HFFc6 (cell line): ENCODE data around the gene SCN4B. TPM values are rescaled to one million over a fixed set of nuclear protein-coding genes. Genes with fewer than 3 reads are reported as not detected.
"Not testable (repeated sequence)": the region's sequence is repeated elsewhere in the genome, so short reads cannot be mapped to it uniquely, and the experiment has no call there.

ENCODE experiments used
- DNase-seq: peaks from one replicate; pipeline ENCODE4 v3.0.0-alpha.2; 2018
- H3K27ac Mint-ChIP-seq: 2 replicates; pipeline ENCODE4 v1.8.0; 2020; ENCODE audit warnings: mild to moderate bottlenecking, mixed read lengths
- H3K27me3 Mint-ChIP-seq: 2 replicates; pipeline ENCODE4 v1.8.0; 2021; ENCODE audit warnings: mild to moderate bottlenecking, moderate library complexity, mixed read lengths; ENCODE audit not compliant: insufficient read depth
- H3K36me3 Mint-ChIP-seq: 2 replicates; pipeline ENCODE4 v1.8.0; 2021; ENCODE audit warnings: low read depth, mixed read lengths
- H3K4me1 Mint-ChIP-seq: 2 replicates; pipeline ENCODE4 v1.8.0; 2020; ENCODE audit warnings: low read depth, mixed read lengths
- H3K4me3 Mint-ChIP-seq: 2 replicates; pipeline ENCODE4 v1.8.0; 2020; ENCODE audit warnings: mild to moderate bottlenecking, moderate library complexity, mixed read lengths
- H3K9me3 Mint-ChIP-seq: 2 replicates; pipeline ENCODE4 v1.8.0; 2020; ENCODE audit warnings: mild to moderate bottlenecking, mixed read lengths
- total RNA-seq, 6 experiments: library from RNA; stranded (reverse); fragmentation: NEBNext Ultra II Directional; extraction: Animal tissue kit (Norgen Biotek cat#: 25700); gene quantifications; 2 replicates in 1 of 6; 3 replicates in 5 of 6; pipeline ENCODE4 v1.2.3, GENCODE V29; 2021
- TF ChIP-seq, protein P1 (sequence below): fragments of 200-600 bp; sonication (generic); IDR thresholded peaks from 2 replicates; pipeline ENCODE4 v1.5.0; 2021; ENCODE audit warnings: antibody characterized with exemption, mild to moderate bottlenecking

SCN4B gene
- total RNA-seq, 6 experiments from 2014 or later, result 0.07 to 0.10 TPM; not detected in 4

DNA sequence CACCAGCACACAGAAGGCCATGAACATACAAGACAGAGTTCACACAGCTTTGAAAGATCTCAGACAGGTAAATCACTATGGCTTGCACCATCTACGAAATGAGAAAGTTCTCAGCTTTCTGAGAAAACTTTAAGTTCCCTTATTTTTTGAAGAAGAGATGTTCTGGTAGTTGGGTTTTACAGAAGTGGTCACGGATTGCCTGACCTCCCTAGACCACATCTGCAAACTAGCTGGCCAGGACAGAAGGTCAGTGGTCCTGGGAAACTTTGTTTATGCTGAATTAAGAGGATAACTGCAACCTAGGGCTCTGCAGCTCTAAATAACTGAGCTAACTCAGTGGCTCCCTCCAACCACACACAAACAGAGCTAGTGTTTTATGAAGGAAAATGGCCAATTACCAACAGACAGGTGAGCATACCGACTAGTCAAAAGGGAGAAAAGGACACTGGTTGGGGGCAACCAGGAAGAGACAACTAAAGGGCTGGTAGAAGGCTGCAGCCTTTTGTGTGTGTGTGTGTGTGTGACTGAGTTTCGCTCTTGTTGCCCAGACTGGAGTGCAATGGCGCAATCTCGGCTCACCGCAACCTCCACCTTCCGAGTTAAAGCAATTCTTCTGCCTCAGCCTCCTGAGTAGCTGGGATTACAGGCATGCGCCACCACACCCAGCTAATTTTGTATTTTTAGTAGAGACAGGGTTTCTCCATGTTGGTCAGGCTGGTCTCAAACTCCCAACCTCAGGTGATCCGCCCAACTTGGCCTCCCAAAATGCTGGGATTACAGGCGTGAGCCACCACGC is 32.4 kb upstream of the SCN4B start:
- DNase-seq, result no peak
- Mint-ChIP-seq H3K27me3 (peaks cover 41% of the 10 kb centered on the region), H3K4me3 (no peak overlapping the region), H3K36me3 (no peaks in the 10 kb centered on the region), H3K9me3 (no peaks in the 10 kb centered on the region), H3K4me1 (no peaks in the 10 kb centered on the region), H3K27ac (no peak overlapping the region)
- TF ChIP-seq, protein P1, sequence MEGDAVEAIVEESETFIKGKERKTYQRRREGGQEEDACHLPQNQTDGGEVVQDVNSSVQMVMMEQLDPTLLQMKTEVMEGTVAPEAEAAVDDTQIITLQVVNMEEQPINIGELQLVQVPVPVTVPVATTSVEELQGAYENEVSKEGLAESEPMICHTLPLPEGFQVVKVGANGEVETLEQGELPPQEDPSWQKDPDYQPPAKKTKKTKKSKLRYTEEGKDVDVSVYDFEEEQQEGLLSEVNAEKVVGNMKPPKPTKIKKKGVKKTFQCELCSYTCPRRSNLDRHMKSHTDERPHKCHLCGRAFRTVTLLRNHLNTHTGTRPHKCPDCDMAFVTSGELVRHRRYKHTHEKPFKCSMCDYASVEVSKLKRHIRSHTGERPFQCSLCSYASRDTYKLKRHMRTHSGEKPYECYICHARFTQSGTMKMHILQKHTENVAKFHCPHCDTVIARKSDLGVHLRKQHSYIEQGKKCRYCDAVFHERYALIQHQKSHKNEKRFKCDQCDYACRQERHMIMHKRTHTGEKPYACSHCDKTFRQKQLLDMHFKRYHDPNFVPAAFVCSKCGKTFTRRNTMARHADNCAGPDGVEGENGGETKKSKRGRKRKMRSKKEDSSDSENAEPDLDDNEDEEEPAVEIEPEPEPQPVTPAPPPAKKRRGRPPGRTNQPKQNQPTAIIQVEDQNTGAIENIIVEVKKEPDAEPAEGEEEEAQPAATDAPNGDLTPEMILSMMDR, result no peak

DNA sequence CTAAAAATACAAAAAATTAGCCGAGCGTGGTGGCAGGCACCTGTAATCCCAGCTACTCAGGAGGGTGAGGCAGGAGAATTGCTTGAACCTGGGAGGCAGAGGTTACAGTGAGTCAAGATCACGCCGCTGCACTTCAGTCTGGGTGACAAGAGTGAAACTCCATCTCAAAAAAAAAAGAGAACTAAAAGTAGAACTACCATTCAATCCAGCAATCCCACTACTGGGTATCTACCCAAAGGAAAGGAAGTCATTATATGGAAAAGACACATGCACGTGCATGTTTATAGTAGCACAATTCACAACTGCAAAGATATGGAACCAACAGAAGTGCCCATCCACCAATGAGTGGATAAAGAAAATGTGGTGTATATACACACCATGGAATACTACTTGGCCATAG is 31.1 kb upstream of the SCN4B start:
- not testable (repeated sequence) for H3K4me3 Mint-ChIP-seq, H3K9me3 Mint-ChIP-seq, H3K27ac Mint-ChIP-seq, H3K36me3 Mint-ChIP-seq, H3K4me1 Mint-ChIP-seq, DNase-seq
- peaks cover 45% of the 10 kb centered on the region for H3K27me3 Mint-ChIP-seq

DNA sequence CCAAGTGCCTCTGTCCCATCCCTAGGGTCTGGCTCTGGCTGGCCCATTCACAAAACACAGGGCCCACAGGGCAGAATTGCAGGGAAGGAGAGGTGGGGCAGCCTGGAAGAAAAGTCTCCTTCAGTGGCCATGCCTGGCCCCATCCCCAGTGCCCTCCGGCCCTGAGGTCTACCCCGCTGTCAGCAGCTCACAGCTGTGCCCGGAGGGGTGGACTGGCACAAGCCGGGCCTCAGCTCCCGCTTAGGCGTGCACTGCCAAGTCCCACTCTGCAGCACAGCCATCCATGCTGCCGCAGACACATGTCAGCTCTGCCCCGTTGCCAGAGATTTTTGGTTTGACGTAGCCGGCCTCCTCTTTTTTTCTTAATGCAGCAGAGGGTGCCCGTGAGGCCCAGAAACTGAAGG is 27.7 kb upstream of the SCN4B start:
- H3K9me3 Mint-ChIP-seq, result no peaks in the 10 kb centered on the region
- TF ChIP-seq, protein P1, result no peak
- H3K4me1 Mint-ChIP-seq, result peaks cover 5% of the 10 kb centered on the region; the same call in 1 of the 2 replicates
- DNase-seq, result no peak
- peaks cover 53% of the 10 kb centered on the region for H3K27me3 Mint-ChIP-seq
- no peak overlapping the region for H3K27ac Mint-ChIP-seq
- H3K36me3 Mint-ChIP-seq, result no peaks in the 10 kb centered on the region
- H3K4me3 Mint-ChIP-seq, result no peak overlapping the region

DNA sequence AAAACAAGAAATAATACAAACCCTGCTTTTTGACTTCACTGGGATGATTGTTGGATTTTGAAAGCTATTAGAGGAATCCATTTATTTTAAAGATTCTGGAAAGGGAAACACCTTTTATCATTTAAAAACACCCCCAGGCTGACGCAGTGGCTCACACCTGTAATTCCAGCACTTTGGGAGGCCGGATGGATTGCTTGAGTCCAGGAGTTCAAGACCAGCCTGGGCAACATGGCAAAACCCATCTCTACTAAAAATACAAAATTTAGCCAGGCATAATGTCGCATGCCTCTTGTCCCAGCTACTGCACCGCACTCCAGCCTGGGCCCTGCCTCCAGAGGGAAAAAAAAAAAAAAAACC is 24.1 kb upstream of the SCN4B start:
- TF ChIP-seq, protein P1, result no peak
- H3K36me3 Mint-ChIP-seq, result no peaks in the 10 kb centered on the region
- peaks cover 67% of the 10 kb centered on the region for H3K27me3 Mint-ChIP-seq
- no peak overlapping the region for H3K4me3 Mint-ChIP-seq
- H3K27ac Mint-ChIP-seq, result no peak overlapping the region
- DNase-seq, result no peak
- H3K4me1 Mint-ChIP-seq, result peaks cover 15% of the 10 kb centered on the region
- H3K9me3 Mint-ChIP-seq, result no peaks in the 10 kb centered on the region

DNA sequence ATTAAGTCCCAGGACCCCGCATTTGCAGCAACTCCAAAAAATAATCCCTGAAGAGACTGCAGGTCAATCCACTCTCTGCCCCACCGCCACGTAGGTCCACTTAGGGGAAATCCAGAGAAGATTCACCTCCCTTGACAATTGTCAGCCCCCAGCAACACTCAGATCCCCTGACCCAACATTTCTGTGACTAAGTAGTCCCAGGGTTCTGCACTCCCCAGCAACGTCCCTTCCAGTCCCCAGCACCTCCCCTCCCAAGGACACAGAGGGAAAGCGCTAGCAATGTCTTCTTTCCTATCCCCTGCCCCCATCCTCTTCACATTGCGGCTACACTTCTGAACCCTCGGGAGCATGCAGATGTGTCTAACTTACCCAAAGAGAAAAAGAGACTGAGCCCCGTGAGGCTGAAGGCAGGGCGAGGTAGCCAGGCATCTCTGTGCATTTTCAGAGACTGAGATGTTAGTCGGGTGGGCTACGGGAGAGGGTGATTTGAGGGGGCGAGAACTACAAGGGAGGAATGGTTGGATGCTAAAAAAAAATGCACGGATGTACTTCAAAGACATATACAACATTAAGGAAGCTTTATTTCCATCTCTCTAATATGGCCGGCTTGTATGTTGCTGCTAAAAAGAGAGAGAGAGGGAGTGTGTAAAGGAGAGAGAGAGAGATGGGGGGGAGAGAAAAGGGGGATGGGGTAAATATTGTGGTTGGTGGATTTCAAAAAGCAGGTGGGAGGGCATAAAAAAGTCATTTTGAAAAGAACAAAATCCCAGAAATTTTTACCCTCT is 23.6 kb upstream of the SCN4B start, which contains the start of gene SCN2B:
Gene SCN2B, minus strand, starts transcription at position 647 of the 785 bp plus-strand sequence. Its CDS starts 208 bp downstream, at position 439.
- no peak within 1 kb of the TSS for H3K4me3 Mint-ChIP-seq
- DNase-seq, result no peak
- TF ChIP-seq, protein P1, result no peak
- H3K9me3 Mint-ChIP-seq, result no peaks in the 10 kb centered on the region
- no peaks in the 10 kb centered on the region for H3K36me3 Mint-ChIP-seq
- H3K4me1 Mint-ChIP-seq, result peaks cover 15% of the 10 kb centered on the region
- no peak within 1 kb of the TSS for H3K27ac Mint-ChIP-seq
- peaks cover 68% of the 10 kb centered on the region for H3K27me3 Mint-ChIP-seq
